Heart right ventricle (tissue), 16 donors: ENCODE measurements around the gene N4BP2. TPM values are rescaled to one million over a fixed set of nuclear protein-coding genes. Genes with fewer than 3 reads are reported as not detected.

ENCODE experiments used
- ATAC-seq, 8 donors: fragments of 200-7000 bp; cut with Tn5 transposase; one replicate each; pipeline ENCODE4 v1.9.1; 2020; ENCODE audit warnings: mild to moderate bottlenecking in 8 of 8, moderate library complexity in 8 of 8, moderate number of reproducible peaks in 1 of 8
- DNase-seq, 2 donors: peaks; one replicate each; pipeline ENCODE4 v3.0.0-alpha.2; 2020
- H3K27ac ChIP-seq, 10 donors: fragments of 200-600 bp; sonication (generic) in 2 of 10; one replicate each; pipeline versions ENCODE4 v1.5.0 to v1.8.0; 2020 to 2022; ENCODE audit warnings: mild to moderate bottlenecking in 3 of 10
- H3K27me3 ChIP-seq, 7 donors: fragments of 200-600 bp; one replicate each; pipeline ENCODE4 v1.8.0; 2021 to 2022; ENCODE audit warnings: mild to moderate bottlenecking in 2 of 7
- H3K36me3 ChIP-seq, 9 donors: fragments of 200-600 bp; sonication (generic) in 1 of 9; one replicate each; pipeline versions ENCODE4 v1.5.0 to v1.8.0; 2020 to 2022; ENCODE audit warnings: mild to moderate bottlenecking in 2 of 9
- H3K4me1 ChIP-seq, 9 donors: fragments of 200-600 bp; sonication (generic) in 1 of 9; one replicate each; pipeline versions ENCODE4 v1.5.0 to v1.8.0; 2020 to 2022; ENCODE audit warnings: mild to moderate bottlenecking in 4 of 9
- H3K4me3 ChIP-seq, 10 donors: fragments of 200-600 bp; sonication (generic) in 2 of 10; one replicate each; pipeline versions ENCODE4 v1.5.0 to v1.8.0; 2020 to 2022; ENCODE audit warnings: mild to moderate bottlenecking in 7 of 10, moderate library complexity in 2 of 10
- H3K9me3 ChIP-seq, 11 donors: fragments of 200-600 bp in 10 of 11; sonication (generic) in 2 of 11; one replicate each; pipeline versions ENCODE4 v1.5.0 to v1.8.0; 2013 to 2022; ENCODE audit warnings: mild to moderate bottlenecking in 2 of 11, control low read depth in 1 of 11, moderate library complexity in 1 of 11
- WGBS, 2 donors: extraction: QIAGEN DNeasy Blood & Tissue Kit; methylation state at CpG; one replicate each; pipeline ENCODE4 v1.1.7; 2013; ENCODE audit warnings: inconsistent platforms in 1 of 2; 5-methylcytosine and 5-hydroxymethylcytosine counted together
- intact Hi-C, 10 donors: fragments of 100-400 bp; cut with DNase I; formaldehyde crosslinking; loops; one replicate each; pipeline versions ENCODE4 v1.11.1 to v1.14.2; 2022
- polyA plus RNA-seq, 2 donors: library from polyadenylated mRNA; stranded (reverse); fragments of 200-250 nt; gene quantifications; one replicate each; pipeline ENCODE4 v1.2.3, GENCODE V29; 2013
- total RNA-seq, 10 donors: library from RNA; stranded (reverse); fragmentation: NEBNext Ultra II Directional in 3 of 10; extraction: Animal tissue kit (Norgen Biotek cat#: 25700) in 3 of 10; gene quantifications; one replicate each; pipeline versions ENCODE4 v1.2.1 to v1.2.4, GENCODE V29; 2021 to 2023
- TF ChIP-seq, protein P1 (sequence below), 9 donors: fragments of 200-600 bp; sonication (generic) in 2 of 9; IDR thresholded peaks; one replicate each; pipeline versions ENCODE4 v1.5.0 to v1.8.0; 2021 to 2022; ENCODE audit warnings: antibody characterized with exemption in 9 of 9, mild to moderate bottlenecking in 5 of 9, moderate library complexity in 1 of 9
- donor health status: Arrhythmogenic right ventricular cardiomyopathy.
- donor health status: ischemic (EF 13 %, LVEDD 7.1; RV severe dilation, severe dysfunction).
- donor health status: healthy with polysubstance abuse.
- donor health status: DM: no; HTN: yes; CAD: no.
- donor health status: DM: no; HTN: no; CAD: no.
- donor health status: ischemic (EF 25% LVEDD 6.9; RV normal size, moderate dysfunction).
- donor health status: ischemic (EF 25% LVEDD 5.7; RV mildly dilated, moderate dysfunction).
- donor health status: healthy.
- donor health status: DM: yes; HTN: yes; CAD: no.
- donor health status: Ischemic cardiomyopathy.
- donor health status: ischemic (EF 35%, LVEDD 5.7; RV mildly dilated, moderate dysfunction).
- donor health status: nonischemic (EF 11% LVEDD 7.7; RV severe dilation, severe dysfunction).
- donor health status: DM: yes; HTN: yes; CAD: no.
- donor health status: PGD.
- donor health status: ischemic (EF 29% LVEDD 5.4; RV normal size, mild dysfunction).
- donor health status: nonischemic (EF 23%, LVEDD 6.1; RV moderate dilation, normal function).

N4BP2 gene
- total and polyA plus RNA-seq, 12 donors: 0.65 to 6.9 (median 5.1) TPM

- no peak overlapping the region for H3K27ac ChIP-seq
- no peaks in the 10 kb centered on the region for H3K27me3 ChIP-seq
- H3K4me3 ChIP-seq: no peak overlapping the region
- 98 to 100% methylated on average over 3 of the region's 3 CpGs for WGBS, 2 donors
- DNase-seq (no peak), ATAC-seq (no peak)
- H3K9me3 ChIP-seq: no peaks in the 10 kb centered on the region
- peaks cover 0 to 41% (median 0%) of the 10 kb centered on the region in 9 donors for H3K36me3 ChIP-seq
- intact Hi-C loops: no loop called here
- TF ChIP-seq, protein P1, sequence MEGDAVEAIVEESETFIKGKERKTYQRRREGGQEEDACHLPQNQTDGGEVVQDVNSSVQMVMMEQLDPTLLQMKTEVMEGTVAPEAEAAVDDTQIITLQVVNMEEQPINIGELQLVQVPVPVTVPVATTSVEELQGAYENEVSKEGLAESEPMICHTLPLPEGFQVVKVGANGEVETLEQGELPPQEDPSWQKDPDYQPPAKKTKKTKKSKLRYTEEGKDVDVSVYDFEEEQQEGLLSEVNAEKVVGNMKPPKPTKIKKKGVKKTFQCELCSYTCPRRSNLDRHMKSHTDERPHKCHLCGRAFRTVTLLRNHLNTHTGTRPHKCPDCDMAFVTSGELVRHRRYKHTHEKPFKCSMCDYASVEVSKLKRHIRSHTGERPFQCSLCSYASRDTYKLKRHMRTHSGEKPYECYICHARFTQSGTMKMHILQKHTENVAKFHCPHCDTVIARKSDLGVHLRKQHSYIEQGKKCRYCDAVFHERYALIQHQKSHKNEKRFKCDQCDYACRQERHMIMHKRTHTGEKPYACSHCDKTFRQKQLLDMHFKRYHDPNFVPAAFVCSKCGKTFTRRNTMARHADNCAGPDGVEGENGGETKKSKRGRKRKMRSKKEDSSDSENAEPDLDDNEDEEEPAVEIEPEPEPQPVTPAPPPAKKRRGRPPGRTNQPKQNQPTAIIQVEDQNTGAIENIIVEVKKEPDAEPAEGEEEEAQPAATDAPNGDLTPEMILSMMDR (IDR thresholded peaks at IDR 0.05): no peak
- no peaks in the 10 kb centered on the region for H3K4me1 ChIP-seq
Observed at GRCh38 chr4:40112027-40112792, 55.6 kb downstream of the N4BP2 start.

DNA sequence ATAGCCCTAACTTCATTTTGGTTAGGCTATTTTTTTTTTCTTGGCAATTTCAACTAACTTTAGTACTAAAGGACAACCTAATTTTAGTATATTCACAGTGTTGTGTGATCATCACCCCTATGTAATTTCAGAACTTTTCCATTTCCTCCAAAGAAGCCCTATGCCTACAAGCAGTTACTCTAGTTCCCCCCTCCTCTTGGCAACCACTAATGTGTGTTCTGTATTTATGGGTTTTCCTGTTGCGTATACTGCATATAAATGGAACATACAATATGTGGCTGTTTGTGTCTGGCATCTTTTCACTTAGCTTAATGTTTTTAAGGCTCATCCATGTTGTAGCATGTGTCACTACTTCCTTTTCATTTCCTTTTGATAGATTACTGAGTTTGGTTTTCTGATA lies 57.6 kb downstream of the N4BP2 start:
- H3K9me3 ChIP-seq: no peaks in the 10 kb centered on the region
- H3K4me1 ChIP-seq: no peaks in the 10 kb centered on the region
- no peak overlapping the region for H3K4me3 ChIP-seq
- H3K27ac ChIP-seq: no peak overlapping the region
- no peaks in the 10 kb centered on the region for H3K27me3 ChIP-seq
- WGBS, 2 donors: 87 to 96% methylated on average over 1 of the region's 1 CpG
- intact Hi-C loops: no loop called here
- ATAC-seq (no peak), DNase-seq (no peak)
- H3K36me3 ChIP-seq: peaks cover 0 to 43% (median 0%) of the 10 kb centered on the region in 9 donors
- TF ChIP-seq, protein P1 (IDR thresholded peaks at IDR 0.05): no peak

DNA sequence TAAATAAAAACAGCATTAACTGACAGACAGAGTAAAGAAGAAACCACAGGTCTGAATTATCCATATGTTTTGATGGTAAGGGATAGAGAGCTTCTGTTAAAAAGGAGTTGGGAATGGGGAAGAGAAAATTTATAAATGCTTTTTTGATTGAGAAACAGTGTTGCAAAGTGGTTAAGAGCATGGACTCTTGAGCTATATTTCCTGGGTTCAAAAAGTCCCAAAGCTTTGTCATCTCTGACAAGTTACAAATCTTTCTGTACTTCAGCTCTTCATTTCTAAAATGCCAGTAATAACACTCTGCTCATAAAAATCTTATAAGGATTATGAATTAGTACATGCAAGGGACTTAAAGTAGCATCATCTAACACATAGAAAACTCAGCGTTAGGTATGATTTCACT lies 62.2 kb downstream of the N4BP2 start:
- no peak for ATAC-seq
- TF ChIP-seq, protein P1 (IDR thresholded peaks at IDR 0.05): no peak
- H3K27ac ChIP-seq: no peak overlapping the region
- H3K4me1 ChIP-seq: peaks cover 0 to 19% (median 0%) of the 10 kb centered on the region in 9 donors
- intact Hi-C loops: no loop called here
- no peak for DNase-seq
- H3K9me3 ChIP-seq: no peaks in the 10 kb centered on the region
- H3K4me3 ChIP-seq: no peak overlapping the region
- H3K36me3 ChIP-seq: peaks cover 0 to 28% (median 0%) of the 10 kb centered on the region in 9 donors
- H3K27me3 ChIP-seq: no peaks in the 10 kb centered on the region
- 86 to 94% methylated on average over 1 of the region's 1 CpG for WGBS, 2 donors

GRCh38 chr4:40119344-40119743 lies 62.7 kb downstream of the N4BP2 start:
- DNase-seq: no peak
- Histone ChIP-seq H3K9me3 (no peaks in the 10 kb centered on the region), H3K27me3 (no peaks in the 10 kb centered on the region), H3K4me3 (no peak overlapping the region), H3K4me1 (peaks cover 0 to 19% (median 0%) of the 10 kb centered on the region in 9 donors), H3K36me3 (peaks cover 0 to 32% (median 0%) of the 10 kb centered on the region in 9 donors), H3K27ac (no peak overlapping the region)
- intact Hi-C loops: no loop called here
- WGBS, 2 donors: 85 to 88% methylated on average over 3 of the region's 3 CpGs
- no peak for ATAC-seq
- TF ChIP-seq, protein P1 (IDR thresholded peaks at IDR 0.05): no peak
